Activated CD8-positive, alpha-beta memory T cell treated with anti-CD3 and anti-CD28 coated beads for 36 hours (primary cell): ENCODE measurements around the gene SACS. TPM values are rescaled to one million over a fixed set of nuclear protein-coding genes. Genes with fewer than 3 reads are reported as not detected.

Experiments
- CTCF ChIA-PET: fragments of 350-600 bp; sonication (Branson Sonifier 250); formaldehyde crosslinking; loops from one replicate; lab custom pipeline; 2021; ENCODE audit warnings: antibody characterized with exemption; lab: Charles Lee
- POLR2A ChIA-PET: fragments of 350-600 bp; sonication (Branson Sonifier 250); formaldehyde crosslinking; loops from one replicate; lab custom pipeline; 2021; ENCODE audit warnings: antibody characterized with exemption; lab: Charles Lee
- total RNA-seq, 2 experiments: library from RNA; stranded (reverse); gene quantifications; one replicate each; pipeline ENCODE4 v1.2.3, GENCODE V29; 2021

SACS gene, protein sequence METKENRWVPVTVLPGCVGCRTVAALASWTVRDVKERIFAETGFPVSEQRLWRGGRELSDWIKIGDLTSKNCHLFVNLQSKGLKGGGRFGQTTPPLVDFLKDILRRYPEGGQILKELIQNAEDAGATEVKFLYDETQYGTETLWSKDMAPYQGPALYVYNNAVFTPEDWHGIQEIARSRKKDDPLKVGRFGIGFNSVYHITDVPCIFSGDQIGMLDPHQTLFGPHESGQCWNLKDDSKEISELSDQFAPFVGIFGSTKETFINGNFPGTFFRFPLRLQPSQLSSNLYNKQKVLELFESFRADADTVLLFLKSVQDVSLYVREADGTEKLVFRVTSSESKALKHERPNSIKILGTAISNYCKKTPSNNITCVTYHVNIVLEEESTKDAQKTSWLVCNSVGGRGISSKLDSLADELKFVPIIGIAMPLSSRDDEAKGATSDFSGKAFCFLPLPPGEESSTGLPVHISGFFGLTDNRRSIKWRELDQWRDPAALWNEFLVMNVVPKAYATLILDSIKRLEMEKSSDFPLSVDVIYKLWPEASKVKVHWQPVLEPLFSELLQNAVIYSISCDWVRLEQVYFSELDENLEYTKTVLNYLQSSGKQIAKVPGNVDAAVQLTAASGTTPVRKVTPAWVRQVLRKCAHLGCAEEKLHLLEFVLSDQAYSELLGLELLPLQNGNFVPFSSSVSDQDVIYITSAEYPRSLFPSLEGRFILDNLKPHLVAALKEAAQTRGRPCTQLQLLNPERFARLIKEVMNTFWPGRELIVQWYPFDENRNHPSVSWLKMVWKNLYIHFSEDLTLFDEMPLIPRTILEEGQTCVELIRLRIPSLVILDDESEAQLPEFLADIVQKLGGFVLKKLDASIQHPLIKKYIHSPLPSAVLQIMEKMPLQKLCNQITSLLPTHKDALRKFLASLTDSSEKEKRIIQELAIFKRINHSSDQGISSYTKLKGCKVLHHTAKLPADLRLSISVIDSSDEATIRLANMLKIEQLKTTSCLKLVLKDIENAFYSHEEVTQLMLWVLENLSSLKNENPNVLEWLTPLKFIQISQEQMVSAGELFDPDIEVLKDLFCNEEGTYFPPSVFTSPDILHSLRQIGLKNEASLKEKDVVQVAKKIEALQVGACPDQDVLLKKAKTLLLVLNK (N-terminal part only)
- 10 to 100 TPM; 51.3 to 54.0 TPM for total RNA-seq

- ChIA-PET CTCF (no interaction called here), POLR2A (no interaction called here)
Measured at GRCh38 chr13:23433171-23434153, at the start of gene SACS. TSS of gene SACS (minus strand) at chr13:23433702. CDS start at chr13:23411239, 22,463 bp downstream.

DNA sequence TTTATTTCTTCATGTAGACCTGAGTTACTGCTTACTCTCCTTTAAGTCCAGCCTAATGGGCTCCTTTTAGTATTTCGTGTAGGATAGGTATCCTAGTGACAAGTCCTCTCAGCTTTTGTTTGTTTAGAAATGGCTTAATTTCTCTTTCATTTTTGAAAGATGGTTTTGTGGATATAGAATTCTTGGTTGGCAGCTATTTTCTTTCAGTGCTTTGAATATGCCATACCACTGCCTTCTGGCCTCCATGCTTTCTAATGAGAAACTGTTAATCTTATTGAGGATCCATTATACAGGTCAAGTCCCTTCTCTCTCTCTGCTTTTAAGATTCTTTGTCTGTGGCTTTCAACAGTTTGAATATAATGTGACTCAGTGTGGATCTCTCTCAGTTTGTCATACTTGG, 46.8 kb upstream of the SACS start:
- POLR2A ChIA-PET = no interaction called here
- CTCF ChIA-PET = no interaction called here

- POLR2A ChIA-PET = no interaction called here
Measured at GRCh38 chr13:23477101-23477500, 43.6 kb upstream of the SACS start.

GRCh38 chr13:23473221-23473620, 39.7 kb upstream of the SACS start:
- POLR2A ChIA-PET = no interaction called here
- CTCF ChIA-PET = no interaction called here

More at GRCh38 chr13:23477101-23477500, 43.6 kb upstream of the SACS start:
- CTCF ChIA-PET = no interaction called here

DNA sequence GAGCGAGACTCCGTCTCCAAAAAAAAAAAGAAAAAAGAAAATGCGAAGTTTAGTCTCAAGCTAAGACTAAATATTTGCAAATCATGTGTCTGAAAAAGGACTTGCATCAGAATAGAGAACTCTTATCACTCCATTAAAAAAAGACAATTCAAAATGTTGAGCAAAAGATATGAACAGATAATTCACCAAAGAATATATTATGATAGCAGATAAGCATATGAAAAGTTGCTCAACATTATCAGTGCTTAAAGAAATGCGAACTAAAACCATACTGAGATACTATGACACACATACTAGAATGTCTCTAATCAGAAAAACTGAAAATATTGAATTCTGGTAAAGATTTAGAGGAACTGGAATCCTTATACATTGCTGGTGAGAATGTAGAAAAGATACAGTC, 38.7 kb upstream of the SACS start:
- ChIA-PET POLR2A (interaction anchor here (0.7 kb wide), 1 partner anchor 219 kb away, joined by 3 read pairs; no protein-coding TSS in a partner anchor), CTCF (no interaction called here)

DNA sequence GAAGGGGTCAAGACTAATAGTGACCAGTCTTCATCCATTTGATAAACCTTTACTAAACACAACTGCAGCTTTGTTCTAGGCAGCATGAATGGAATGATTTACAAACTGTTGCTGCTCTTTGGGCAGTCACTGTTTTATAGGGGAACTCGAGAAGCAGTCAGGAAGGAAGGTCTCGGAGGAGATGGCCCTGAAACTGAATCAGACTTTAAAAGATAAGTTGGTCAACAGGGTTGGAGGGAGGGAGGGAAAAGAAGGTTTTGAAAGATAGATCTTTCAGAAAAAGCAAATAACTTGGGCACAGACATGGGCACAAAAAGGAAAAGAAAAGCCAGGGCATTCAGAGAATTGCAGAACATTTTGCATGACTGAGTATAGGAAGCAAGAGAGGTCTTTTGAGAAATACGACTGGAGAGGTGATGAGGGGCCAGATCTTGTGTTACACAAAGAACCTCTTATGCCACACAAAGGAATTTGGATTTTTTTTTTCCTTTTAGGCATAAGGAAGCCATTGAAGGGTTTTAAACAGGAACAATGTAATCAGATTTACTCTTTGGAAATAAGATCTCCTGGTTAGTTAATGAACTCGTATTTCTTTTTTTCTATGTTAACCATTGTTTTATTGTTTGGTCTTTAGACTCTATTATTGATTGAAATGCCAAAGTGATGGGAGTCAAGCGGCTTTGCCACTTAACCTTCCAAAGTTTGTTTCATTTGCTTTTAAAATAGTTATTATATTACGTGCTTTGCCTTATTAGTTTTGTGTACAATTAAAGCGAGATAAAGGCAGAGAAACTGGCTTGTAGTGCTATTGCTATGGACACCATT, 37.5 kb upstream of the SACS start:
- CTCF ChIA-PET = no interaction called here

GRCh38 chr13:23469951-23470421, 36.5 kb upstream of the SACS start:
- POLR2A ChIA-PET = no interaction called here
- CTCF ChIA-PET = no interaction called here

More for the DNA sequence above, 37.5 kb upstream of the SACS start:
- POLR2A ChIA-PET = no interaction called here

- ChIA-PET CTCF (no interaction called here), POLR2A (no interaction called here)
Measured at GRCh38 chr13:23468811-23469210, 35.3 kb upstream of the SACS start.

- POLR2A ChIA-PET = no interaction called here
- CTCF ChIA-PET = no interaction called here
Measured at GRCh38 chr13:23467932-23468278, 34.4 kb upstream of the SACS start.

GRCh38 chr13:23467048-23467931, 33.8 kb upstream of the SACS start:
- ChIA-PET CTCF (no interaction called here), POLR2A (no interaction called here)

GRCh38 chr13:23466144-23467002, 32.9 kb upstream of the SACS start:
- POLR2A ChIA-PET = interaction anchor here (0.6 kb wide), 1 partner anchor 265 kb away, joined by 3 read pairs; no protein-coding TSS in a partner anchor

DNA sequence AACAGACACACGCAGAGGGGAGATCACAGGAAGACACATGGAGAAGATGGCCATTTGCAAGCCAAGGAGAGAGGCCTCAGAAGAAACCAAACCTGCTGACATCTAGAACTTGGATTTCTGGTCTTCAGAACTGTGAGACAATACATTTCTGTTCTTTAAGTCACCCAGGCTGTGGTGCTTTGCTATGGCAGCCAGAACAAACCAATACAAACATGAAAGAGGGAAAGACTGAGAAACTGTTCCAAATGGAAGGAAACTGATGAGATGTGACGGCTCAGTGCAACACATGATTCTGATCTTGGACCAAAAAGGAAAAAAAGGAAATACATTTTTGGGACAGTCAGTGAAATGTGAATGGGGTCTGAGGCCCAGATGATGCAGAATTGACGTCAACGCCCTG, 30.2 kb upstream of the SACS start:
- ChIA-PET CTCF (no interaction called here), POLR2A (no interaction called here)

More at GRCh38 chr13:23466144-23467002, 32.9 kb upstream of the SACS start:
- CTCF ChIA-PET = interaction anchor here (0.7 kb wide), 1 partner anchor 10 kb away, joined by 3 read pairs; no protein-coding TSS in a partner anchor

- ChIA-PET POLR2A (no interaction called here), CTCF (no interaction called here)
Measured at GRCh38 chr13:23462815-23463559, 29.5 kb upstream of the SACS start.

GRCh38 chr13:23461544-23461943, 28.0 kb upstream of the SACS start:
- POLR2A ChIA-PET = no interaction called here
- CTCF ChIA-PET = no interaction called here

GRCh38 chr13:23460921-23461320, 27.4 kb upstream of the SACS start:
- CTCF ChIA-PET = no interaction called here
- POLR2A ChIA-PET = no interaction called here
